GM18498 (cell line): ENCODE results near the gene DNAJB1.

Source experiments
- ATAC-seq: cut with Tn5 transposase; IDR thresholded peaks from one replicate; pipeline ENCODE4 v1.9.1; 2021; ENCODE audit warnings: mild to moderate bottlenecking, moderate library complexity; ENCODE audit not compliant: unreplicated experiment

Gene DNAJB1

DNA sequence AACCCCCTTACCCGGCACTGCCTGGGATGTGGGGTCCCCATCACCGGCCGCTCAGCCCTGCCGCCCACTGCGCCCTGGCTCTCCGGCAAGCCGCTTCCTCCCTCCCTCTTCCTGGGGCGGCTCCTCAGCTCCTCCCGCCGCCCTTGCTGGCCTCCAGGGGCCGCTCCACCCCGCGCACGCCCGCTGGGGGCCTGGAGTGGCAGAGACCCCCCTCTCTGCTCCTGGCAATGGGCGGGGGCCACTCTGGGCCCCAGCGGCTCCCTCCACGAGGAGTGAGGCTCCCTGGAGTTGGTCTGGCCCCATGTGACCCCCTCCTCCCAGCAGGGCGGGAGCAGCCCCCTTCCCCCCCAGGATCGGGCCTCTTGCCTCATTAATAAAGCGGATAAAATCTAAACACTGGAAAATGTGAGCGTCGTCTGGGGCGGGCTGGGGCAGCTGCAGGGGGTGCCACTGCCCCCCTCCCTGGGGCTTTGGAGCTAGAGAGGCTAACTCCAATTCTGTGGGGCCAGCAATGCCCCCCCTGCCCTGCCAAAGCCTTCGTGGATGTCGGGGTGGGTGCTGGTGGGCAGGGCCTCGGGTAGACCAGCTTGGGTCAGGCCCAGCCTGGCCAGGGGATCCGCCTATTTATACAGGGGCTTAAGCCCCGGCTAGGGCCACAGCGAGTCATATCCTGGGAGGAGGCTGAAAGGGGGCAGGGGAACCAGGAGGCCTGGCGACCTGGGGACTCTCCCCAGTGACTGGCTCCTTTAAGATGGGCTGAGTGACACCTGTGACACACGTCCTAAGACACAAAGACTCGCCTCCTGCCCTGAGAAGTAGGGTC, 42.7 kb downstream of the DNAJB1 start, which contains the start of gene PTGER1:
TSS of gene PTGER1 (minus strand) at position 104 of the 823 bp plus-strand sequence. CDS start 1,034 bp downstream, outside the sequence.
- no peak for ATAC-seq

DNA sequence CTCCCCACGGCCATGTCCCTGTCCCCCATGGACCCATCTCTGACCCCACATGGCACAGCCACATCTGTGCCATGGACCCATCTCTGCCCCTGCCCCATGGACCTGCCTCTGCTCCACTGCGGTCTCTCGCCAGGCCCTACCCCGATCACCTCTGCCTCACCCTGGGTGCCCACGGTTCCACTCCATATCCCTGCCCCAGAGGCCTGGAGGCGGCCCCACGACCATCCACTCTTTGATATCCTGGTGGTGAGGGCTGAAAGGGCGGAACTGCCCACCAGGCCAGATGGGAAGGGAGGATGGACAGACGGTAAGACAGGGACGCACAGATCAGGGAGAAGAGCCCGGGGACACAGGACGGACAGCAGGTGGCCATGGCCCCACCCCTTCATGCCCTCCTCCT, 43.4 kb downstream of the DNAJB1 start:
- ATAC-seq: no peak

DNA sequence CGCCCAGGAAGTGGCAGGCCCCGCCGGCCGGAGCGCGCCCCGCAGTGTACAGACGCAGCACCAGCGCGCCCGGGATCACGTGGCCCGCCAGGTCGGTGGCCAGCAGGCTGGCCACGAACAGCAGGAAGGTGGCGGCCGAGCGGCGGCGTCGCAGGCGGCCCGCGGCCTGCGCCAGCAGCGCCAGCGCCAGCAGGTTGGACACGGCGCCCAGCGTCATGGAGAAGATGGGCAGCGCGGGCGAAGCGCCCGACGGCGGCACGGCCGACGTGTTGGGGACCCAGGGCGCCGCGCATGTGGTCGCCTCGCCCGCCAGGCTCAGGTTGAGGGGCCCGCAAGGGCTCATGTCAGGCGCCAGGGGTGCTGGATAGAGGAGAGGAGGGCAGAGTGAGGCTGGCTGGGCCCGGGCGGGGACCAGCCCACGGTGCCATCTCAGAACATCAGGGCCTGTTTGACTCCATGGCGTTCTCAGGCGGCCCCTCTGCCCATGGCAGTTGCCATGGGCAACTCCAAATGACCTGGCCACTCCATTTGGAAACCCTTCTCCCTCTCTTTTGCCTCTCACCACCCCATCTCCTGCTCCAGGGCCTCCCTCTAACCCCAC, 44.1 kb downstream of the DNAJB1 start:
- ATAC-seq: no peak

- no peak for ATAC-seq
Measured at GRCh38 chr19:14473073-14473977, 44.9 kb downstream of the DNAJB1 start.

- no peak for ATAC-seq
Measured at GRCh38 chr19:14472202-14472938, 45.8 kb downstream of the DNAJB1 start.

DNA sequence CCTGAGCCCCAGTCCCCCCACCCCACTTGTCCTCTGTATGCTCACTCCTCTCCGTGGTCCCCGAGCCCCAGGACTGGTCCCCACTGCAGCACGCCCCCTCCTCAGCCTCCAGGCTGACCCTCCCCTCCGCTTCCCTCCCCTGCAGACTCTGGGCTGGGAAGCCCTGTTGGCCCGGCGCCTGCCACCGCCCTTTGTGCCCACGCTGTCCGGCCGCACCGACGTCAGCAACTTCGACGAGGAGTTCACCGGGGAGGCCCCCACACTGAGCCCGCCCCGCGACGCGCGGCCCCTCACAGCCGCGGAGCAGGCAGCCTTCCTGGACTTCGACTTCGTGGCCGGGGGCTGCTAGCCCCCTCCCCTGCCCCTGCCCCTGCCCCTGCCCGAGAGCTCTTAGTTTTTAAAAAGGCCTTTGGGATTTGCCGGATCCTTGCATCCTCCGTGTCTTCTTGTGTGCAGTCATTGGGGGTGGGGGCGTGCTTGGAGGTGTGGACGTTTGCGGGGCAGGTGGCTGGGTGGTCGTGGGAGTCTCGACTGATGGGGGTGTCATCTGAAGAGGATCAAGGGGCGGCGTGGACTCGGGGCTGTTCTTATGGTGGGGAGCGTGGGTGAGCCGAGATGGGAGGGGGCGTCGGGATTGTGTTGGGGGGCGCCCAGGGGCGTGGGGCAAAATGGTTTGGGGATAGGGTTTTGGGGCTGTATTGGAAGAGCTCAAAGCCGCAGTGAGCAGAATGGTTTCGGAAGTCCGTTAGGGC, 46.6 kb downstream of the DNAJB1 start:
- no peak for ATAC-seq

- no peak for ATAC-seq
Measured at GRCh38 chr19:14470031-14470876, 47.9 kb downstream of the DNAJB1 start.

- ATAC-seq: no peak
Measured at GRCh38 chr19:14467816-14468215, 50.4 kb downstream of the DNAJB1 start.

GRCh38 chr19:14467391-14467790, 50.8 kb downstream of the DNAJB1 start:
- no peak for ATAC-seq
